ENCODE results near the gene IMMP2L. TPM values are rescaled to one million over a fixed set of nuclear protein-coding genes. Genes with fewer than 3 reads are reported as not detected.

IMMP2L gene
- total RNA-seq, 3 donors from 2014 or later (not counting 1 experiment from before 2014, with no cell fraction given) = 6.9 to 9.2 (median 8.7) TPM

DNA sequence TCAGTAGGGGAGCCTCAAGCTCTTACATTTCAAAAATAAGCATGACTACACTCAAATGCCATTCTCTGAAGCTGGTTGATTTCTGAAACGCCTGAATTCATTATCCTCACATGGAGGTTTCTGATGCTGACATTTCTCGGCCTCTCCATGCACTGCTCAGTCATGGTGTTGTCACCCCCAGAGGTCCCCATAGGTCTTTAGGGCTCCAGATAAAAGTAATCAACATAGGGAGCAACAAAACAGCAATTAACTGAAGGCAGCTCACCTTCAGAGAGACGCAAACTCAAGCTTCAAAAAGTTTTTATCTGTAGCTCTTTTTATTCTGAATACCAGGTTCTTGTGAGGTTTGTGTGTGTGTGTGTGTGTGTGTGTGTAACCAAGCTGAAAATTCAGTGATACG, 694.5 kb downstream of the IMMP2L start:
- intact Hi-C loops (cut with micrococcal nuclease) = no loop called here

DNA sequence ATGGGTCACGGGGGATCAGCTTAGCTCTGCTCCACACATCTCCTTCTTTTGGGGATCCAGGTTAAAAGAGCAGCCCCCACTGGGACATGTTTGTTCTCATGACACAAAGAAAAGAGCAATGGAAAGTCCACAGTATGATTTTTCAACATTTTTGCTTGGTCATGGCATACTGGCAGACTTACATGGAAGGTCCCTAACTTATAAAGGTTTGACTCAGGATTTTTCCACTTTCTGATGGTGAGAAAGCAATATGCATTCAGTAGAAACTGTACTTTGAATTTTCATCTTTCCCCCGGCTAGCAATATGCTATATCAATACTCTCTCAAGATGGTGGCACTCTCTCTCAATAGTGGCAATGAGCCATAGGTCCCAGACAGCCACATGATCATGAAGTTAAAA, 699.0 kb downstream of the IMMP2L start:
- Histone ChIP-seq H3K9me3 (ENCODE audit: control insufficient read depth, insufficient read depth, low read length) (peaks cover 5% of the 10 kb centered on the region), H3K4me1 (ENCODE audit: control insufficient read depth, insufficient read depth, low read length) (no peaks in the 10 kb centered on the region), H3K27ac (ENCODE audit: low read length) (no peak overlapping the region), H3K27me3 (ENCODE audit: control insufficient read depth, insufficient read depth, low read length) (no peaks in the 10 kb centered on the region), H3K36me3 (ENCODE audit: control insufficient read depth, insufficient read depth, low read length) (no peaks in the 10 kb centered on the region), H3K4me3 (ENCODE audit: low read length) (no peak overlapping the region)
- Mint-ChIP-seq H3K4me1 (no peaks in the 10 kb centered on the region), H3K9me3 (peaks cover 6 to 18% of the 10 kb centered on the region in 2 donors), H3K27me3 (ENCODE audit: low read depth in 2 of 2) (no peaks in the 10 kb centered on the region), H3K4me3 (no peak overlapping the region), H3K36me3 (peaks cover 9% of the 10 kb centered on the region), H3K27ac (no peak overlapping the region)
- TF ChIP-seq, protein P1, sequence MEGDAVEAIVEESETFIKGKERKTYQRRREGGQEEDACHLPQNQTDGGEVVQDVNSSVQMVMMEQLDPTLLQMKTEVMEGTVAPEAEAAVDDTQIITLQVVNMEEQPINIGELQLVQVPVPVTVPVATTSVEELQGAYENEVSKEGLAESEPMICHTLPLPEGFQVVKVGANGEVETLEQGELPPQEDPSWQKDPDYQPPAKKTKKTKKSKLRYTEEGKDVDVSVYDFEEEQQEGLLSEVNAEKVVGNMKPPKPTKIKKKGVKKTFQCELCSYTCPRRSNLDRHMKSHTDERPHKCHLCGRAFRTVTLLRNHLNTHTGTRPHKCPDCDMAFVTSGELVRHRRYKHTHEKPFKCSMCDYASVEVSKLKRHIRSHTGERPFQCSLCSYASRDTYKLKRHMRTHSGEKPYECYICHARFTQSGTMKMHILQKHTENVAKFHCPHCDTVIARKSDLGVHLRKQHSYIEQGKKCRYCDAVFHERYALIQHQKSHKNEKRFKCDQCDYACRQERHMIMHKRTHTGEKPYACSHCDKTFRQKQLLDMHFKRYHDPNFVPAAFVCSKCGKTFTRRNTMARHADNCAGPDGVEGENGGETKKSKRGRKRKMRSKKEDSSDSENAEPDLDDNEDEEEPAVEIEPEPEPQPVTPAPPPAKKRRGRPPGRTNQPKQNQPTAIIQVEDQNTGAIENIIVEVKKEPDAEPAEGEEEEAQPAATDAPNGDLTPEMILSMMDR (IDR thresholded peaks at IDR 0.05) = no peak
- DNase-seq (no peak), ATAC-seq (no peak)
- intact Hi-C loops (cut with micrococcal nuclease) = no loop called here
- 97% methylated on average over 2 of the region's 2 CpGs for WGBS (ENCODE audit: insufficient coverage)

More for the DNA sequence above, 694.5 kb downstream of the IMMP2L start:
- Histone ChIP-seq H3K27me3 (ENCODE audit: control insufficient read depth, insufficient read depth, low read length) (no peaks in the 10 kb centered on the region), H3K27ac (ENCODE audit: low read length) (no peak overlapping the region), H3K4me3 (ENCODE audit: low read length) (no peak overlapping the region), H3K9me3 (ENCODE audit: control insufficient read depth, insufficient read depth, low read length) (peaks cover 5% of the 10 kb centered on the region), H3K4me1 (ENCODE audit: control insufficient read depth, insufficient read depth, low read length) (no peaks in the 10 kb centered on the region), H3K36me3 (ENCODE audit: control insufficient read depth, insufficient read depth, low read length) (no peaks in the 10 kb centered on the region)
- H3K9me3 Mint-ChIP-seq = peaks cover 6 to 16% of the 10 kb centered on the region in 2 donors
- H3K4me1 Mint-ChIP-seq = no peaks in the 10 kb centered on the region
- TF ChIP-seq, protein P1 (IDR thresholded peaks at IDR 0.05) = no peak
- no peak overlapping the region for H3K4me3 Mint-ChIP-seq
- H3K27ac Mint-ChIP-seq = no peak overlapping the region
- H3K27me3 Mint-ChIP-seq (ENCODE audit: low read depth in 2 of 2) = no peaks in the 10 kb centered on the region
- ATAC-seq (no peak), DNase-seq (peak in 1 of 2 donors; percentile 11)
- 92% methylated on average over 4 of the region's 4 CpGs for WGBS (ENCODE audit: insufficient coverage)
- H3K36me3 Mint-ChIP-seq = peaks cover 9% of the 10 kb centered on the region

DNA sequence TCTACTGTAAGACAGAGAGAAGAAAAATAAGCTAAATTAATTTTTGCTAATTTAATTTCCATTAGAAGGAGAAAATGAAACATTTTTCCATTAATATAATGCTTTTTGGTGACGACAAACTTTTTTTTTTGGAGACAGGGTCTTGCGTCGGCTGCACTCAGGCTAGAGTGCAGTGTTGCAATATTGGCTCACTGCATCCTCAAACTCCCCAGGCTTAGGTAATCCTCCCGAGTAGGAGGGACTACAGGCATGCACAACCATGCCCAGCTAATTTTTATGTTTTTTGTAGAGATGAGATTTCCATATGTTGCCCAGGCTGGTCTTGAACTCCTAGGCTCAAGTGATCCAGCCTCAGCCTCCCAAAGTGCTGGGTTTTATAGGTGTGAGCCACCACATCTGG, 701.1 kb downstream of the IMMP2L start:
- 98% methylated on average over 4 of the region's 4 CpGs for WGBS (ENCODE audit: insufficient coverage)
- DNase-seq = no peak
- Histone ChIP-seq H3K4me3 (ENCODE audit: low read length) (no peak overlapping the region), H3K4me1 (ENCODE audit: control insufficient read depth, insufficient read depth, low read length) (no peaks in the 10 kb centered on the region), H3K27me3 (ENCODE audit: control insufficient read depth, insufficient read depth, low read length) (no peaks in the 10 kb centered on the region), H3K9me3 (ENCODE audit: control insufficient read depth, insufficient read depth, low read length) (no peaks in the 10 kb centered on the region), H3K27ac (ENCODE audit: low read length) (no peak overlapping the region), H3K36me3 (ENCODE audit: control insufficient read depth, insufficient read depth, low read length) (no peaks in the 10 kb centered on the region)
- Mint-ChIP-seq H3K9me3 (peaks cover 6 to 12% of the 10 kb centered on the region in 2 donors), H3K27ac (no peak overlapping the region), H3K4me3 (no peak overlapping the region), H3K27me3 (ENCODE audit: low read depth in 2 of 2) (no peaks in the 10 kb centered on the region), H3K36me3 (peaks cover 9% of the 10 kb centered on the region), H3K4me1 (no peaks in the 10 kb centered on the region)
- intact Hi-C loops (cut with micrococcal nuclease) = no loop called here
- ATAC-seq = no peak
- TF ChIP-seq, protein P1 (IDR thresholded peaks at IDR 0.05) = no peak

DNA sequence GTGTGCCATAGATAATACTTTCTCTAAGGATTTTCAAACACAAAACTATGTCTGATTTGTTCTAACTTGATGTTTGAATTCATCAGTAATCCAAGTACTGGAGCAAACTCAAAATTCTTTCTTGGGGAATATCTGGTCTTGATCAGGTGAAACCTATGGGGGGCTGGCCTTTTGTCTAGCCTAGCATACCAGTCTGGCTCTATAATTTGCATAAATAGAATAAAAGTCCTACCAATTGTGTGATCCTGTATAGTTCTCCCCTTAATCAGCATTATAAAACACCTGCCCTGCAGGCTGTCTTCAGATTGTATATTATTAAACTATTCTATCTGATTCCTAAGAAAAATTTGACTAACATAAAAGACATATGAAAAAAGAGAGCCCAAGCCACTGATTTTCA, 705.2 kb downstream of the IMMP2L start:
- peaks cover 0 to 3% of the 10 kb centered on the region in 2 donors for H3K9me3 Mint-ChIP-seq
- H3K27ac Mint-ChIP-seq = no peak overlapping the region
- intact Hi-C loops (cut with micrococcal nuclease) = no loop called here

More for the DNA sequence above, 705.2 kb downstream of the IMMP2L start:
- no peak for ATAC-seq
- no peaks in the 10 kb centered on the region for H3K27me3 ChIP-seq (ENCODE audit: control insufficient read depth, insufficient read depth, low read length)
- no peak overlapping the region for H3K4me3 Mint-ChIP-seq
- no peaks in the 10 kb centered on the region for H3K36me3 Mint-ChIP-seq
- H3K4me1 ChIP-seq (ENCODE audit: control insufficient read depth, insufficient read depth, low read length) = no peaks in the 10 kb centered on the region
- H3K27ac ChIP-seq (ENCODE audit: low read length) = no peak overlapping the region
- no peak for DNase-seq
- TF ChIP-seq, protein P1 (IDR thresholded peaks at IDR 0.05) = no peak
- no peaks in the 10 kb centered on the region for H3K27me3 Mint-ChIP-seq (ENCODE audit: low read depth in 2 of 2)
- no peaks in the 10 kb centered on the region for H3K4me1 Mint-ChIP-seq
- no peaks in the 10 kb centered on the region for H3K36me3 ChIP-seq (ENCODE audit: control insufficient read depth, insufficient read depth, low read length)
- H3K9me3 ChIP-seq (ENCODE audit: control insufficient read depth, insufficient read depth, low read length) = no peaks in the 10 kb centered on the region
- no peak overlapping the region for H3K4me3 ChIP-seq (ENCODE audit: low read length)
